GM21526 (cell line): ENCODE data around the gene CACNA1I.
"Not testable (repeated sequence)": the region's sequence is repeated elsewhere in the genome, so short reads cannot be mapped to it uniquely, and the experiment has no call there.

Source experiments
- ATAC-seq: cut with Tn5 transposase; IDR thresholded peaks from one replicate; pipeline ENCODE4 v1.9.1; 2021; ENCODE audit warnings: moderate library complexity; ENCODE audit not compliant: unreplicated experiment, low FRiP score

Gene CACNA1I

DNA sequence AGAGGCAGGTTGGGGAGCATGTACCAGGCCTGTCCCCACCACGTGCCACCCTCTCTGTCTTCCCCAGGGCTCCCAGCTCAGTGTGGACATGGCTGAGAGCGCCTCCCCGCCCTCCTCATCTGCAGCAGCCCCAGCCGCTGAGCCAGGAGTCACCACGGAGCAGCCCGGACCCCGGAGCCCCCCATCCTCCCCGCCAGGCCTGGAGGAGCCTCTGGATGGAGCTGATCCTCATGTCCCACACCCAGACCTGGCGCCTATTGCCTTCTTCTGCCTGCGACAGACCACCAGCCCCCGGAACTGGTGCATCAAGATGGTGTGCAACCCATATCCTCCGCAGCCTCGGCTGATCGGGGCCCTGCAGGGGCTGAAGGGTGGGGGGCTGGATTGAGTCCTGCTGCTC, at the start of gene CACNA1I:
Gene CACNA1I (plus strand): TSS at position 89 of the 400 bp plus-strand sequence. CDS start 0 bp downstream, at position 89.
- ATAC-seq, result no peak

DNA sequence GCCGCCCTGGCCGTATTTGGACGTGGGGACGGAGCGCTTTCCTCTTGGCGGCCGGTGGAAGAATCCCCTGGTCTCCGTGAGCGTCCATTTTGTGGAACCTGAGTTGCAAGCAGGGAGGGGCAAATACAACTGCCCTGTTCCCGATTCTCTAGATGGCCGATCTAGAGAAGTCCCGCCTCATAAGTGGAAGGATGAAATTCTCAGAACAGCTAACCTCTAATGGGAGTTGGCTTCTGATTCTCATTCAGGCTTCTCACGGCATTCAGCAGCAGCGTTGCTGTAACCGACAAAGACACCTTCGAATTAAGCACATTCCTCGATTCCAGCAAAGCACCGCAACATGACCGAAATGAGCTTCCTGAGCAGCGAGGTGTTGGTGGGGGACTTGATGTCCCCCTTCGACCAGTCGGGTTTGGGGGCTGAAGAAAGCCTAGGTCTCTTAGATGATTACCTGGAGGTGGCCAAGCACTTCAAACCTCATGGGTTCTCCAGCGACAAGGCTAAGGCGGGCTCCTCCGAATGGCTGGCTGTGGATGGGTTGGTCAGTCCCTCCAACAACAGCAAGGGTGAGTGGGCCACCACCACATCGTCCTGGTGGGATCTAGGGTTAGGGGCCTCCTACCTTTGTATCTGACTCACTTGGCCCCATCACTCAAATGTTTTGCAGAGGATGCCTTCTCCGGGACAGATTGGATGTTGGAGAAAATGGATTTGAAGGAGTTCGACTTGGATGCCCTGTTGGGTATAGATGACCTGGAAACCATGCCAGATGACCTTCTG, 49.3 kb upstream of the CACNA1I start:
- ATAC-seq, result not testable (repeated sequence)

DNA sequence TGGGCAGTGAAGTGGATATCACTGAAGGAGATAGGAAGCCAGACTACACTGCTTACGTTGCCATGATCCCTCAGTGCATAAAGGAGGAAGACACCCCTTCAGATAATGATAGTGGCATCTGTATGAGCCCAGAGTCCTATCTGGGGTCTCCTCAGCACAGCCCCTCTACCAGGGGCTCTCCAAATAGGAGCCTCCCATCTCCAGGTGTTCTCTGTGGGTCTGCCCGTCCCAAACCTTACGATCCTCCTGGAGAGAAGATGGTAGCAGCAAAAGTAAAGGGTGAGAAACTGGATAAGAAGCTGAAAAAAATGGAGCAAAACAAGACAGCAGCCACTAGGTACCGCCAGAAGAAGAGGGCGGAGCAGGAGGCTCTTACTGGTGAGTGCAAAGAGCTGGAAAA, 48.5 kb upstream of the CACNA1I start:
- not testable (repeated sequence) for ATAC-seq

DNA sequence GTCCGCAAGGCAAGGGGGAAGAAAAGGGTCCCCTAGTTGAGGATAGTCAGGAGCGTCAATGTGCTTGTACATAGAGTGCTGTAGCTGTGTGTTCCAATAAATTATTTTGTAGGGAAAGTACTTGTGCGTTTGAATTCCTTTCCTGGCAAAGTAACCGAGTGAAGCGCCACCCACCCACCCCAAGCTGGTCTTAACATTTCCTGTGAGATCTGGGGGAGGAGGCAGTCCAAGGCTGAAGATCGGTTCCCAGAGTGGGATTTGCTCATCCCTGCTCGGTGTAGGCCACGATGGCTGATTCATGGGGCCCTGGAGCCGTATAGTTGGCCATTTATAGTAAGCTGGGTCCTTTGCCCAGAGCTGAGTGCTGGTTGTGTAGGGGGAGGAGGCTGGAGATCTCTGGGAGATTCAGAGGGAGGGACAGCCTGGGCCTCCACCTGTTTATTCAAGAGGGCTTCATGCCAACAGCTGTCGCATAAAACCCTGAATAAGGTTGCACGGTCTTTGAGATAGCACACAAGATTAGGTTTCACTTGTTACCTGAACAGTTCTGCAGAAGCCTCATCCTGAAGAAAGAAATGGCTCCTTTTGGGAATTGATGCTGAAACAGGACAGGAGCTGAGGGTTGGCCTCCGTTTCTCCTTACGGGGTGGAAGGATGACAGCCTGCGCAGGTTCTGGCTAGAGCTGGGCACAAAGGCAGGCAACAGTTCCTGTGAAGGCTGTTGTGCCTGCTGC, 47.8 kb upstream of the CACNA1I start:
- no peak for ATAC-seq

DNA sequence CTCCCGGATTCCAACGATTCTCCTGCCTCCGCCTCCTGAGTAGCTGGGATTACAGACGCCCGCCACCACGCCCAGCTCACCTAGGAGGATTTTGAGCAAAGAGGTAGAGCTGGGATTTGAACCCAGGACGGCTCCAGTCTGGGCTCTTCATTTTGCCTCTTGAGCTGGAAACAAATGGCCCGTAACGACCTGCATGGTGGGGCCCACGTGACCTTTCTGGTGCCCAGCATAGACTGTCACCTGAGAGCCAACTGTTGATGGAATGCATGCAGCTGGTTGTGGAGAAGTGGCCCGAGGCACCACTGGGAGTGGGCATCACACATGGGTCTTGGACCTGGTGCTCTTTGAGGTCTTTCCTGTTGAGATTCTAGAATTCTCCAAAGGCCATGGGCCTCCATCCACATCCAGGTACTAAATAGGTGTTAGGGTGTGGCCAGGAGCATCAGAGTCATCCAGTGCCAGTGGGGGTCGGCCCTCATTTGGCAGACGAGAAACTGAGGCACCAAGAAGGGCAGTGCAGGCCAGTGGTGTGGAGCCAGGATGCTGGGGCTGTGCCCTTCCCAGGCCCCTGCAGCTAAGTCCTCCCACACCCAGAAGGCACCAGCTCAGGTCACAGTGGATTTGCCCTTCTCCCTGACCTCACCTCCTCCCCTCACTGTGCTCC, 46.3 kb upstream of the CACNA1I start:
- ATAC-seq, result no peak

DNA sequence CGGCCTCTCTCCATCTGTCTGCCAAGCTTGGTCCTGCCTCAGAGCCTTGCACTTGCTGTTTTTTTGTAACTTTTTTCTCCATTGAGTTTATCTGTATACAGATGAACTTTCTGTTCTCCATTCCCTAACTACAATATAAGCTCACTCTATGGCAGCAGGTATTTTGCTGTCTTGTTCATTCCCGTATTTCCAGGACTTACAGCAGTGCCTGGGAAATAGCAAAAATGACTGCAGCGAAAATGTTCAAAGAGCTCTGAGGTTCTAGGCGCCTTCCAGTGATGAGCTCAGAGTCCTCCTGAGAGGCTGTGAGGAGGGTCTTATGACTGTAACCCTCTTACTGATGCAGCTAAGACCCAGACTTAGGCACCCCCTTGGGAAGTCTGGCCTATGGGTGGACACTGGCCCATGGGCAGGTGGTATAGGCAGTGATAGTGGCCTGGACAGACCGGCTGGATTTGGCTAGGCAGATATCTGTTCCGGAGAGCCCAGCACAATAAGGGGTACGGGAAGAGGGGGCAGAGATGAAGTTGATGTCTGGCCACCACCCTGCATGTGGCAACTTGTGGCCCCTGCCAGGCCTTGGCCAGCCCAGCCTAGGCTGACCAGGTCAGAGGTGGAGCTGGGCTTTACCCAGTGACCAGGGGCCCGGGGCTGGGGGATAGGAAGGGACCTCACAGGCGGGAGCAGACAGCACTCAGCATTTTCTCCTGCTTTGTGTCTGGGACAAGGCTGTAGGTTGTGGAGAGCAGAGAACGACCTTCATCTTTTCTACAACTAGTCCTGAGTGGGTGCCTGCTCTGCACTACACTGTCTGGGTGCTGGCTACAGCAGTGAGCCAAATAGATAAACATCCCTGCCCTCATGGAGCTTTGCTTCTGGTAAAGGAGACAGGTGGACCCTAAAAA, 45.5 kb upstream of the CACNA1I start:
- ATAC-seq, result no peak

DNA sequence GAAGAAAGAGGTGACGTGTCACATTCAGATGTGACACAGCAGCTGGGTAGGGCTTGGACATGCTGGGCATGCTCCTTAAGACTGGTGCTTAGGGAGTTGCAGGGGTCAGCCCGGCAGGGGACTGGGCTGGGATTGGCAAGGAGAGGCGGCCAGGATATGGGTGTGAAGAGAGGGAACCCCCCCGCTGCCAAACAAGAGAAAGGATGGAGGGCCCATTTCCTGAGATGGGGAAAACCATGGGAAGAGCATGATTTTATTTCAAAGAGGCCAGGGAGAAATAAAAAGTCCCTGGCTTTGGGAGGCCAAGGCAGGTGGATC, 44.9 kb upstream of the CACNA1I start:
- no peak for ATAC-seq

DNA sequence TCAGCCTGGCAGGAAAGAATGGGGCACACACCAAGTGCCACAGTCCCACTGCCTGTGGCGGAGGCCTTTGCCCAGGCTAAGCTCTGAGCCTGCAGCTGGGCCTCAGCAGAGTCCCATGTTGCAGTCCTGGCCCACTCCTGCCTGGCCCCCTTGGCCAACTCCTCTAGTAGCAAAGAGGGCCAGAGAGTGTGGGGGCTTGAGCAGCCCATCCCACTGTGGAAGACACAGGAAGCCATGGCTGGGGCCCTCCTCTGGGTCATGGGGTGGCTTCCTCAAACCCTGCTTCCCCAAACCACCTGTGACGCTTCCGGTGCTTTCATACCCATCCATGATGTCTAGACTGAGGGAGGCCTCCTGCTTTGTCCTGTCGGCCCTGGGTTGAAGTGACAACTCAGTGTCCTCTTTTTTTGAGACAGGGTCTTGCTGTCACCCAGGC, 43.8 kb upstream of the CACNA1I start:
- ATAC-seq, result no peak

DNA sequence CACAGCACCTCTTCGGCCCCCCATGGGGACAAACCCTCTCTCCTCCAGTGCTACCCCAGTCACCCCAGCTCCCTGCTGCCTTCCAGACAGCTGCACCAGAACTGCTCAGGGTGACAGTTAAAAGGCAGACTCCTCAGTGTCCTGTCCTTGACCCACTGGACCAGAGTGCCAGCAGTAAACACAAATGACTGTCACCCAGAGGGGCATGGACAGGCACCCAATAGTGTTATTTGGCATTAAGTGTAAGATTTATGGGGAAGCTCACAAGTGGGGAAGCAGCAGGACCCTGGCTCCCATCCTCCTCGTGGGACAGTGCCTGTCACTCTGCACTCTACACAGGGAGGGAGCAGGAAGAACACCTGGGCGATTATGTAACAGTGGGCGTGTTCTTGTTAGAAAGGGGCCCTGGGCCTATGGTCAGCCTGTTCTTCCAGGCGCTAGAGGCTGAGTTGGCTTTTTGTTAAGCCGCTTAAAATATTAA, 43.0 kb upstream of the CACNA1I start:
- no peak for ATAC-seq

DNA sequence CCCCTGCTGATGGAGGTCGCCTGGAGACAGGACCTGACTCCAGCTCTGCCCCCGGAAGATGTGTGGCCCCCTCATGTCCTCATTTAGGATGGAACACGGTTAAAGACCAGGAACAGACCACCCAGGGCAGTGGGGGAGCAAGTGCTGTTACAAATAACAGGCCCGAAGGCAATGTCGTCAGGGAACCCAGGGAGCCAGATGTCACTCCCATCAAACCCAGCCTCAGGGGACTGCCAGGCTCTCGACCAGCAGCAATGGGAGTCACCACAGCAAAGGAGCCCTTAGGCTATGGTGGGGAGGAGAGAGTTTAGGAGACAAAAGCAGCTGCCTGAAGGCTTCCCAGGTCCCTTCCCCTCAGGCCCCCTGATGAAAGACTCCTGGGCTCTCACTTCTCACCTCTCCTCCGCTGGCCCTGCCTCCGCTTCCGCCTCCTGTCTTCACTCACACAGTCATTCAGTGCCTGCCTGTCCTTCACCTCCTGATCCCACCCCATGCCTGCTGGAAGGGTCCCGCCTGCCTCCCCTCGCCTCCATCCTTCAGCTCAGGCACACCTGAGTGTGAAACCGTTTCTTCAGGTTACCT, 42.4 kb upstream of the CACNA1I start:
- no peak for ATAC-seq

DNA sequence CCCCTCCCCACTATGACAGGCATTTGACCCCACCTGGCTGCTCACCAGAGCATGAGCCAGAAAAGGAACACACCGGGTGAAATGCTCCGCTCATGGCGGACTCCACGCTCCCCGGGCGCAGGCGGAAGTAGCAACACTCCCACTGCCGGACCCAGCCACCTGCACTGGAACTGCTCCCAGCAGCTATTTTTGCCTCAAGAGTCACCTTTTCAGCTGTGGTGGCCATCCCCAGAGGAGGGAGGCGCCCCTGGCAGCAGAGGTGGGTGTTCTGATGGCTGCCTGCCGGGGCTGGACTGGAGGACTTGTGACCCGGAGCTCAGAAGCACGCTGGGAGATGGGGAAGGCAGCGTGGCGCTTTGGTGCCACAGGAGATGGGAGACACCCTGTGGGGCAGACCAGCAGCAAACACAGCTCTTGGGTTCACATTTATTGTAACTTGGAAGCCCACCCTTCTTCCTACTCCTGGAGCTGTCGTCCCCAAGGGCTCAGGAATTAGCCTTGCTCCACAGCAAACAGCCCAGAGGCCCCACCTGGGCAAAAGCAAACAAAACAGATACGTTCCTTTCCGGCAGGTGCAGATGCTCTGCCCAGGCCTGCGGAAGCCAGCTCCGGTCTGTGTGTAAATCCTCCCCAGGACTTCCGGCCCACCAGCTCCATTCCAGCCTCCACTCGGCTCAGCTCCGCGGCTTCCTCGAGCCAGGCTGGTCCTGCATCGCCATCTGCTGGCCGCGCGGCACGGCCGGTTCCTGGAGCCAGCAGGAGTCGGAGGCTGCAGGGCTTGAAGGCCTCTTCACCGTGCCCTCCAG, 41.7 kb upstream of the CACNA1I start:
- ATAC-seq, result no peak

DNA sequence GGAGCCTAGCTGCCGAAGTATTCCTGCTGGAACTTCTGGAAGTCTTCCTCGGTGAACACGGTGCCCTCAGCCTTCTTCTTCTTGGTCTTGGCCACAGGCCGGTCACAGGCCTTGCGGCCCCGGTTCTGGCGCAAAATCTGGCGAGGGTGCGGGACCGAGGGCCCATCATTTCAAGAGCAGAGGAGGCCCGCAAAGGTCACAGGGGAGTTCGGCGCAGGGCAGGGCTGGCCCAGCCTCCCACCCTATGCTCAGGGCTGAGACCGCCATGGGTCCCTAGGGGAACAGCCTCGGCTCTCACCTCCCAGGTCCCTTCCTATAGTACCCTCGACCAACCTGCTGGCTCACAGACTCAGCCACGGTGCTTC, 41.1 kb upstream of the CACNA1I start:
- no peak for ATAC-seq

DNA sequence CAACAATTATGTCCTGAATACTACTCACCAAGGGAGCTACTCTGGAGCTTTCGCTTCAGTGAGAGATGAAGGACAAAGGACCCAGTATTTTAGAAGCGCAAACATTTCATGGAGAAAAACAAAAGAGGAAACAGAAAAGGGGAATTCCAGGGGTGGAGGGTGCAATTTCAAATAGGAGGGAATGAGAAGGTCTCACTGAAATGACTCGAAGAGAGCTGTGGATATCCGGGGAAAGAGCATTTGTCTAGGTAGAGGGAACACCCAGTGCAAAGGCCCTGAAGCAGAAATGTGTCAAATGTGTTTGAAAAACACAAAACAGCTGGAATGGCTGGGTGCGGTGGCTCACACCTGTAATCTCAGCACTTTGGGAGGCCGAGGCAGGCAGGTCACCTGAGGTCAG, 40.4 kb upstream of the CACNA1I start:
- no peak for ATAC-seq

DNA sequence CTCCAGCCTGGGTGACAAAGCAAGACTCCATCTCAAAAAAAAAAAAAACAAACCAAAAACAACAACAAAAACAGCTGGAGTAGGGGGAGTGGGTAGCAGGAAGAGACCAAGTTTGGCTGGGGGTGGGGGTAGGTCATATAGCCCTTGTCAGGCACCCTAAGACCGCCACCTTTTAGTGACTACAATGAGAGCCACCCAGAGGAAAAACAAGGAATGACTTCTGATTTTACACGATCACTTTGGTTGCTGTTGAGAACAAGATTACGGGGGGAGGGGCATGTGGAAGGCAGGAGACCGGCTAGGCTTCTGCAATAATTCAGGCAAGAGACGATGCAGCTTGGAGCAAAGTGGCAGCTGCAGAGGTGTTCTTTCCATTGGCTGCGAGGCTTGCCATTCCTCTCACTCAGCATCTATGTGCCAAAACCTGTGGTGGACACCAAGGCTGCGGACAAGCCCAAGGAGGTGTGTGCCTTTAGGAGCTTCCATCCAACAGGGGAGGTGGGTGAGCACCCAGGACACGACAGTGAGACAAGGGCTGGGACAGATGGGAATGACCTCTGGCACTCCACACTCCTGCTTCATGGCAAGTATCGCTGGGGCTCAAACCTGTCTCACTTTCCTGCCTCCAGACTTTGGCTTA, 39.7 kb upstream of the CACNA1I start:
- no peak for ATAC-seq

DNA sequence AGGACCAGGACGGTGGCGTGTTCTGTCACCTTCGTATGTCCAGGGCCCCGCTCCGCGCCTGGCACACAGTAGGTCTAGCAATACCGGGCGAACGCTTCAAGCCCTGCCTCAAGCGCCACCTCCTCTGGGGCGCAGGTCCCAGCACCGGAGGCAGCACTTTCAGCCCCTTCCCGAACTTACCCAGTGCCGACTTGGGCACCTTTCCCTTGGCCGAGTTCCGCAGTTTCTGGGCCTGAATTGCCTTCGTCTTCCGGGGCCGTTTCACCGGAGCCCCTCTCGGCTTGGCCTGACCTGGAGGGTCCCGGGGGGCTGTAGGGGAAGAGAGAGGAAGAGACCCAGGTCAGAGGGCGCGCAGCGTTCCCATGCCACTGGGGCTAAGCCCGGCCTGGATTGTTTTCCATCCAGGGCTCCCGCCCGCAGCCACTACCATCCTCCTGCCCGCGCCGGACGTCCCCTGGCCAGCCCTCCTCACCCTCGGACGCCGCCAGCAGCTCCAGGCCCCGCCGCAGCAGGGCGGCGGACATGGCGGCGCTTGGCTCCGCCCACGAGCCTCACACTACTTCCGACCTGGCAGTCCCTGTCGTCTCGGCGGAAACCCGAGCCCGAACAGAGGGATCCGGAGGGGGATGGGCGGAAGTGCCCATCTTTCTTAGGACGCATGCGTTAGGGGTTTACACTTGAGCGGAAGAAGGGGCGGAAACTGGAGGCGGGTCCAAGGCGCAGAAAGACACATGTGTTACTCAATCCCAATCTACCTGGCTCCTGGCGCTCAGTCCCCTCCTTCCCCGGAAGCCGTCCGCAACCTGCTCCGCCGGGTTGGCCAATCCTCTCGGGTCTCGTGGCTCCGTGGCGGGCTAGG, 38.1 kb upstream of the CACNA1I start, which contains the start of gene RPS19BP1:
Gene RPS19BP1 (minus strand): TSS at position 534 of the 859 bp plus-strand sequence. CDS start 10 bp downstream, at position 524.
- ATAC-seq, result peak; percentile 59

DNA sequence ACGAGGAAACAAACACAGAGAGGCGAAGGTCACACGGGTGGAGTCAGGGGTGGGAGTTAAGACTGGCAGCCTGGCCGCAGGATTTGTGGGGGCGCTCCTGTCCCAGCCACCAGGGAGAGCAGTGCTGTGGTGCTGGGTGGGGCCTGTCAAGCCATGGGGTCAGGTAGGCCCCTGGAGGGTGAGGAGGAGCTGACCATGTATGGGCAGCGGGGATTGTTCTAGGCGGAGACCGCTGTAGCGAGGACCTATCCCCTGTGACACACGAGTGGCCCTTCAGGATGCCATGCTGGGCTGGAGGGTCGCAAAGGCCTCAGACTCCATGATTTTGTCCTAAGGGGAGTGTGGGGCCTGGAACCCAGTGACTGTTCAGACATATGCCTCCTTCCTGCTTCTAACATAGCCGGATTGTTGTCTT, 36.5 kb upstream of the CACNA1I start:
- no peak for ATAC-seq

DNA sequence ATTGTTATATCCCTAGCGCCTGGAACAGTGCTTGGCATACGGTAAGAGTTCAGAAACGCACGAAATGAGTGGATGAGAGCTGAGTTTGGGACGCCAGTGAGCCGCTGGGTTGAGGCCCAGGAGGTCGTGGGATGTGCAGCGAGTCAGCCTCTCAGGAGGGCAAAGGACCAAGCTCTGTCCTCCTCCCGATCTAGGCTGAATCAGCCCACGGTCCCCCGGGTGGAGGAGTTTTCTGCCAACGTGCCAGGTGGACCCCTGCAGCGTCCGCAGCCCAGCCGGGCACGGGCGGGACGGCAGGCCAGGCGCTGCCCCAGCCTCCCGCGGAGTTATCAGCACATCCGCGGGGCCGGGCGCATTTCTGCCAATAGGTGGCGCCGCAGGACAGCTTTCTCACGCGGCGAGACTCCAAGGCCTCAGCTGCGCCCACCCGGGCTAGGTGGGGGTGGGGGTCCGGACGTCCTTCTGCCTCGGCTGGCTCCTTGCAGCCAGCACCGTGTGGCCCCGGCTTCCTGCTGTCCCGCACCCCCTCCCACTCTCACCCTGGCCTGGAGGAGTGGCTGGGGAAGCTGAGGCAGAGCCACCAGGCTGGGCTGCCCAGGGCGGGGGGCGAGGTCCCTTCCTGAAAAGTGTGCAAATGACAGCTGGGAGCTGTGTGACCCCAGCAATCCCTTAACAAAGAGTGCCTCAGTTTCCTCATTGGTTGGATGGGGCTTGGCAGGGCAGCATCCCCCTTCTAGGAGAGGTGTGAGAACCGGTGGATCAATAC, 35.8 kb upstream of the CACNA1I start:
- ATAC-seq, result no peak
